ENCODE measurements around the gene AEN.
"Not testable (repeated sequence)": the region's sequence is repeated elsewhere in the genome, so short reads cannot be mapped to it uniquely, and the experiment has no call there.

Gene AEN

GRCh38 chr15:88636050-88636449 lies 14.9 kb downstream of the AEN start:
- DNase-seq (ENCODE audit: low spot score in 2 of 2) (no peak), ATAC-seq (no peak)
- Mint-ChIP-seq H3K4me3 (peak overlapping the region; percentile 81), H3K27ac (peak overlapping the region; percentile 94), H3K36me3 (peaks cover 86% of the 10 kb centered on the region), H3K9me3 (no peaks in the 10 kb centered on the region), H3K4me1 (peaks cover 55% of the 10 kb centered on the region)

GRCh38 chr15:88636654-88637053 lies 15.5 kb downstream of the AEN start:
- Mint-ChIP-seq H3K36me3 (peaks cover 83% of the 10 kb centered on the region), H3K4me1 (peaks cover 55% of the 10 kb centered on the region)

GRCh38 chr15:88637436-88637835 lies 16.3 kb downstream of the AEN start:
- peaks cover 60% of the 10 kb centered on the region for H3K4me1 Mint-ChIP-seq
- ATAC-seq: no peak
- no peak for DNase-seq (ENCODE audit: low spot score in 2 of 2)
- H3K36me3 Mint-ChIP-seq: peaks cover 84% of the 10 kb centered on the region
- H3K4me3 Mint-ChIP-seq: peak overlapping the region; percentile 81
- no peaks in the 10 kb centered on the region for H3K9me3 Mint-ChIP-seq
- H3K27ac Mint-ChIP-seq: peak overlapping the region; percentile 94

More at GRCh38 chr15:88636654-88637053, 15.5 kb downstream of the AEN start:
- DNase-seq (ENCODE audit: low spot score in 2 of 2) (no peak), ATAC-seq (no peak)
- peak overlapping the region; percentile 81 for H3K4me3 Mint-ChIP-seq
- H3K27ac Mint-ChIP-seq: peak overlapping the region; percentile 94
- H3K9me3 Mint-ChIP-seq: no peaks in the 10 kb centered on the region

GRCh38 chr15:88637841-88638625 lies 16.9 kb downstream of the AEN start:
- H3K4me1 Mint-ChIP-seq: peaks cover 63% of the 10 kb centered on the region
- ATAC-seq (no peak), DNase-seq (ENCODE audit: low spot score in 2 of 2) (no peak)
- peak overlapping the region; percentile 81 for H3K4me3 Mint-ChIP-seq
- no peaks in the 10 kb centered on the region for H3K9me3 Mint-ChIP-seq
- peak overlapping the region; percentile 94 for H3K27ac Mint-ChIP-seq
- peaks cover 80% of the 10 kb centered on the region for H3K36me3 Mint-ChIP-seq

GRCh38 chr15:88638626-88639372 lies 17.7 kb downstream of the AEN start, which contains the start of gene ISG20:
Gene ISG20, plus strand, starts transcription at chr15:88639016. Its CDS starts 351 bp downstream, at chr15:88639367.
- H3K27ac Mint-ChIP-seq: peak within 1 kb of the TSS; percentile 94
- H3K4me1 Mint-ChIP-seq: peaks cover 66% of the 10 kb centered on the region
- H3K9me3 Mint-ChIP-seq: no peaks in the 10 kb centered on the region
- peaks cover 80% of the 10 kb centered on the region for H3K36me3 Mint-ChIP-seq
- DNase-seq (ENCODE audit: low spot score in 2 of 2): peak; percentile 64 to 92
- ATAC-seq: peak; percentile 87
- H3K4me3 Mint-ChIP-seq: peak within 1 kb of the TSS; percentile 81

- Mint-ChIP-seq H3K36me3 (peaks cover 72% of the 10 kb centered on the region), H3K9me3 (no peaks in the 10 kb centered on the region), H3K4me1 (peaks cover 75% of the 10 kb centered on the region), H3K4me3 (no peak overlapping the region), H3K27ac (no peak overlapping the region)
- no peak for DNase-seq (ENCODE audit: low spot score in 2 of 2)
- no peak for ATAC-seq
Observed at GRCh38 chr15:88641959-88642452, 20.9 kb downstream of the AEN start.

- Mint-ChIP-seq H3K4me1 (peaks cover 75% of the 10 kb centered on the region), H3K36me3 (peaks cover 67% of the 10 kb centered on the region)
- not testable (repeated sequence) for H3K4me3 Mint-ChIP-seq; ATAC-seq; H3K27ac Mint-ChIP-seq; DNase-seq (ENCODE audit: low spot score in 2 of 2); H3K9me3 Mint-ChIP-seq
Observed at GRCh38 chr15:88642514-88642913, 21.4 kb downstream of the AEN start.

GRCh38 chr15:88644741-88645140 lies 23.6 kb downstream of the AEN start:
- Mint-ChIP-seq H3K4me3 (no peak overlapping the region), H3K27ac (no peak overlapping the region)
- no peak for ATAC-seq

GRCh38 chr15:88645171-88646087 lies 24.3 kb downstream of the AEN start:
- peaks cover 73% of the 10 kb centered on the region for H3K4me1 Mint-ChIP-seq
- no peak overlapping the region for H3K4me3 Mint-ChIP-seq
- H3K9me3 Mint-ChIP-seq: no peaks in the 10 kb centered on the region
- no peak for DNase-seq (ENCODE audit: low spot score in 2 of 2)
- H3K27ac Mint-ChIP-seq: no peak overlapping the region
- H3K36me3 Mint-ChIP-seq: peaks cover 54% of the 10 kb centered on the region
- ATAC-seq: no peak

More at GRCh38 chr15:88644741-88645140, 23.6 kb downstream of the AEN start:
- H3K9me3 Mint-ChIP-seq: no peaks in the 10 kb centered on the region
- peaks cover 61% of the 10 kb centered on the region for H3K36me3 Mint-ChIP-seq
- H3K4me1 Mint-ChIP-seq: peaks cover 75% of the 10 kb centered on the region
- no peak for DNase-seq (ENCODE audit: low spot score in 2 of 2)

GRCh38 chr15:88646088-88646405 lies 24.9 kb downstream of the AEN start:
- Mint-ChIP-seq H3K4me1 (peaks cover 70% of the 10 kb centered on the region), H3K27ac (no peak overlapping the region), H3K36me3 (peaks cover 51% of the 10 kb centered on the region), H3K4me3 (no peak overlapping the region), H3K9me3 (no peaks in the 10 kb centered on the region)
- ATAC-seq: no peak
- DNase-seq (ENCODE audit: low spot score in 2 of 2): no peak

GRCh38 chr15:88646951-88647350 lies 25.8 kb downstream of the AEN start:
- Mint-ChIP-seq H3K27ac (peak overlapping the region; percentile 99), H3K36me3 (peaks cover 45% of the 10 kb centered on the region), H3K4me3 (no peak overlapping the region), H3K4me1 (peaks cover 69% of the 10 kb centered on the region), H3K9me3 (no peaks in the 10 kb centered on the region)
- ATAC-seq (no peak), DNase-seq (ENCODE audit: low spot score in 2 of 2) (peak in 1 of 2 donors; percentile 40)

GRCh38 chr15:88647351-88648105 lies 26.4 kb downstream of the AEN start:
- ATAC-seq (no peak), DNase-seq (ENCODE audit: low spot score in 2 of 2) (peak in 1 of 2 donors; percentile 52)
- Mint-ChIP-seq H3K4me3 (no peak overlapping the region), H3K9me3 (no peaks in the 10 kb centered on the region), H3K4me1 (peaks cover 64% of the 10 kb centered on the region), H3K36me3 (peaks cover 39% of the 10 kb centered on the region), H3K27ac (peak overlapping the region; percentile 99)

- ATAC-seq (peak; percentile 17), DNase-seq (ENCODE audit: low spot score in 2 of 2) (peak in 1 of 2 donors; percentile 53)
- Mint-ChIP-seq H3K4me3 (peak overlapping the region; percentile 78), H3K4me1 (peaks cover 70% of the 10 kb centered on the region), H3K9me3 (no peaks in the 10 kb centered on the region), H3K27ac (peak overlapping the region; percentile 99), H3K36me3 (peaks cover 42% of the 10 kb centered on the region)
Observed at GRCh38 chr15:88648357-88649214, 27.4 kb downstream of the AEN start.

Data from stimulated activated effector memory CD8-positive, alpha-beta T cell treated with anti-CD3 and anti-CD28 coated beads, Interleukin-12 subunit alpha, Interleukin-12 subunit beta, amount 100 ng/mL, for 72 hours (primary cell).